Type B pancreatic cell (in vitro differentiated cells): ENCODE data around the gene PRR11. TPM values are rescaled to one million over a fixed set of nuclear protein-coding genes. Genes with fewer than 3 reads are reported as not detected.

Experiments
- DNase-seq: peaks from one replicate; pipeline ENCODE4 v3.0.0; 2021; ENCODE audit warnings: mixed read lengths; ENCODE audit not compliant: unreplicated experiment; ENCODE audit errors: extremely low spot score
- H3K27ac Mint-ChIP-seq: 2 replicates; pipeline ENCODE4 v1.8.0; 2021; ENCODE audit warnings: mild to moderate bottlenecking, mixed read lengths
- H3K27me3 Mint-ChIP-seq: 2 replicates; pipeline ENCODE4 v1.8.0; 2021; ENCODE audit warnings: mixed read lengths
- H3K36me3 Mint-ChIP-seq: 2 replicates; pipeline ENCODE4 v1.8.0; 2021; ENCODE audit warnings: mixed read lengths
- H3K4me1 Mint-ChIP-seq: one replicate; pipeline ENCODE4 v1.8.0; 2021; ENCODE audit warnings: mixed read lengths; ENCODE audit not compliant: unreplicated experiment
- H3K4me3 Mint-ChIP-seq: 2 replicates; pipeline ENCODE4 v1.8.0; 2021; ENCODE audit warnings: mild to moderate bottlenecking, mixed read lengths
- H3K9me3 Mint-ChIP-seq: 2 replicates; pipeline ENCODE4 v1.8.0; 2021; ENCODE audit warnings: mixed read lengths
- CTCF ChIP-seq: fragments of 200-600 bp; sonication (generic); conservative IDR thresholded peaks from 2 replicates; pipeline ENCODE4 v1.5.0; 2021; ENCODE audit warnings: antibody characterized with exemption, mild to moderate bottlenecking
- long read RNA-seq: library from polyadenylated mRNA; unstranded; transcript quantifications from one replicate; pipeline ENCODE4 v2.0.0, GENCODE V29; 2020
- total RNA-seq: library from RNA; stranded (reverse); gene quantifications from 2 replicates; pipeline ENCODE4 v1.2.1, GENCODE V29; 2021; ENCODE audit warnings: low replicate concordance

PRR11 gene
- 17.2 and 43.9 TPM in 2 replicates for total RNA-seq
- long read RNA-seq, transcript PRR11-201 (10 exons, 2,332 nt), result major isoform, 5 of 8 reads
- long read RNA-seq, partial matches to known transcripts, result 0 of 8 reads
- long read RNA-seq, other reads (novel, unspliced or antisense), result 3 of 8 reads

GRCh38 chr17:59155439-59156177, at the start of gene PRR11:
PRR11 (plus strand) TSS chr17:59155746; CDS start chr17:59169753, 14,007 bp downstream.
- Mint-ChIP-seq H3K36me3 (peaks cover 3% of the 10 kb centered on the region), H3K9me3 (no peaks in the 10 kb centered on the region), H3K27me3 (no peaks in the 10 kb centered on the region), H3K4me1 (peaks cover 19% of the 10 kb centered on the region), H3K4me3 (no peak within 1 kb of the TSS), H3K27ac (no peak within 1 kb of the TSS)
- peak; percentile 89 for DNase-seq
- no peak for TF ChIP-seq CTCF

GRCh38 chr17:59105852-59106462, 49.6 kb upstream of the PRR11 start:
- no peak for DNase-seq
- no peak for TF ChIP-seq CTCF
- H3K36me3 Mint-ChIP-seq, result peaks cover 13% of the 10 kb centered on the region
- peak overlapping the region; percentile 97 for H3K27ac Mint-ChIP-seq
- H3K4me3 Mint-ChIP-seq, result peak overlapping the region; percentile 97
- H3K27me3 Mint-ChIP-seq, result no peaks in the 10 kb centered on the region
- H3K9me3 Mint-ChIP-seq, result no peaks in the 10 kb centered on the region
- H3K4me1 Mint-ChIP-seq, result peaks cover 20% of the 10 kb centered on the region

GRCh38 chr17:59106463-59107305, 48.9 kb upstream of the PRR11 start, which contains the start of gene TRIM37:
TRIM37 (minus strand) TSS chr17:59106880; CDS start chr17:59106461, 419 bp downstream.
- Mint-ChIP-seq H3K4me1 (peaks cover 20% of the 10 kb centered on the region), H3K36me3 (peaks cover 19% of the 10 kb centered on the region), H3K27me3 (no peaks in the 10 kb centered on the region), H3K27ac (peak within 1 kb of the TSS; percentile 97), H3K4me3 (peak within 1 kb of the TSS; percentile 97), H3K9me3 (no peaks in the 10 kb centered on the region)
- peak; percentile 16 for TF ChIP-seq CTCF
- DNase-seq, result peak; percentile 99

GRCh38 chr17:59107306-59107670, 48.3 kb upstream of the PRR11 start:
- Mint-ChIP-seq H3K36me3 (peaks cover 19% of the 10 kb centered on the region), H3K27me3 (no peaks in the 10 kb centered on the region), H3K4me3 (peak overlapping the region; percentile 97), H3K9me3 (no peaks in the 10 kb centered on the region), H3K4me1 (peaks cover 20% of the 10 kb centered on the region), H3K27ac (peak overlapping the region; percentile 97)
- no peak for TF ChIP-seq CTCF
- DNase-seq, result no peak

- peak overlapping the region; percentile 55 for H3K27ac Mint-ChIP-seq
- H3K27me3 Mint-ChIP-seq, result no peaks in the 10 kb centered on the region
- peaks cover 20% of the 10 kb centered on the region for H3K4me1 Mint-ChIP-seq
- DNase-seq, result no peak
- H3K9me3 Mint-ChIP-seq, result no peaks in the 10 kb centered on the region
- H3K36me3 Mint-ChIP-seq, result peaks cover 19% of the 10 kb centered on the region
- H3K4me3 Mint-ChIP-seq, result peak overlapping the region; percentile 28
- TF ChIP-seq CTCF, result no peak
Measured at GRCh38 chr17:59108400-59109102, 47.0 kb upstream of the PRR11 start.
